ENCODE measurements around the gene GLIS1.

DNA sequence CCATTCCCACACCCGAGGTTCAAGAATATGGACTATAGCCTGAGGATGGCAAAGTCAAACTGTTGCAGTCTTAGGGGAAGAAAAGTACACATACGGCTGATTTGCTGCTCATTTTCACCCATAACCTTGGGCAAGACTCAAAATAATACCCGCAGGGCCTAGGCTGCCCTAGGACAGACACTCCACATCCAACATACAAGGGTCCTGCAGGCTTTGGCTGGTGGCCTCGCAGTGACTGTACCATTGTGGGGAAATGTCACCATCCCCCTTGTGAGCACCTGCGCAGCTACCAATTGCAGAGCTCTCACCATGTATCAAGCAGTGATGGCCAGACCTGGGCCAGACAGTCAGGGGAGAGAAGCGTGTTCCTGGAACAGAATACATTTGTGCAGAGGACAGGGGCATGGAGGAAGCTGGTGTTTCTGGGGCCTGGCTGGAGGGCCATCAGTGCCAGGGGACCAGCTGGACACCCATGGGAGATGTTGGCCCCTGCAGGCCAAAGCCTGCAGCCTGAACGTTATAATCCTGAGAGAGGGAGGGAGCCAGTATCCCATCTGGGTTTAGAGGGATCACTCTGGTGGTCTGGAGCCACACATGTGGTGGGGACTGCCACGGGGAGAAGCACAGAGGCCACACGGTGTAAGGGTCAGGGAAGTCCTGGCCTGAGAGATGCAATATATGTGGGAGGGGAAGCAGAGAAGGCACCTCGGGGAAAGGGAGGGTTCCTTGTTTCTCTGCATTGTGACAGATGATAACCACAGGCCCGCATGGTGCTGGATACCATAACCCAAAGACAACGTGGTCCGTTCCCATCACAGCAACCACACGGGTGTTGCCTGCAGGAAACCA lies 101.2 kb downstream of the GLIS1 start:
- TF ChIP-seq POLR2AphosphoS5 (IDR thresholded peaks at IDR 0.05; ENCODE audit: borderline replicate concordance, low read depth, low read length) (no peak), EZH2 (IDR thresholded peaks at IDR 0.05) (no peak), FOXP2 (optimal IDR thresholded peaks at IDR 0.05; ENCODE audit: control extremely low read depth, extremely low read length, insufficient read depth) (no peak)

Data from SK-N-MC (cell line).